Activated CD8-positive, alpha-beta memory T cell treated with anti-CD3 and anti-CD28 coated beads, Interleukin-2, amount 50 U/mL, for 4 hours (primary cell): ENCODE results near the gene GMPS.
"Not testable (repeated sequence)": the region's sequence is repeated elsewhere in the genome, so short reads cannot be mapped to it uniquely, and the experiment has no call there.

Experiments used
- DNase-seq: peaks from one replicate; pipeline ENCODE4 v3.0.0-alpha.2; 2020

Gene GMPS

GRCh38 chr3:155870133-155870944 is at the start of gene GMPS:
TSS of gene GMPS (plus strand) at chr3:155870650. CDS start at chr3:155870871, 221 bp downstream.
- DNase-seq = peak; percentile 96

- not testable (repeated sequence) for DNase-seq
Observed at GRCh38 chr3:155828490-155829098, 41.9 kb upstream of the GMPS start.

- no peak for DNase-seq
Observed at GRCh38 chr3:155835341-155836071, 34.9 kb upstream of the GMPS start.

- no peak for DNase-seq
Observed at GRCh38 chr3:155843569-155843968, 26.9 kb upstream of the GMPS start.

GRCh38 chr3:155846119-155846518 is 24.3 kb upstream of the GMPS start:
- no peak for DNase-seq

- DNase-seq = no peak
Observed at GRCh38 chr3:155847993-155848392, 22.5 kb upstream of the GMPS start.

GRCh38 chr3:155849404-155849803 is 21.0 kb upstream of the GMPS start:
- not testable (repeated sequence) for DNase-seq

- DNase-seq = no peak
Observed at GRCh38 chr3:155852341-155852740, 18.1 kb upstream of the GMPS start.

GRCh38 chr3:155853214-155854140 is 17.0 kb upstream of the GMPS start:
- no peak for DNase-seq

GRCh38 chr3:155854141-155854940 is 16.1 kb upstream of the GMPS start, which contains the start of gene SLC33A1:
TSS of gene SLC33A1 (minus strand) at chr3:155854427. CDS start at chr3:155853997, 430 bp downstream.
- DNase-seq = peak; percentile 98

- DNase-seq = no peak
Observed at GRCh38 chr3:155859859-155860258, 10.6 kb upstream of the GMPS start.

- DNase-seq = not testable (repeated sequence)
Observed at GRCh38 chr3:155860424-155860823, 10.0 kb upstream of the GMPS start.

- DNase-seq = no peak
Observed at GRCh38 chr3:155861476-155862183, 8.8 kb upstream of the GMPS start.

- DNase-seq = peak; percentile 56
Observed at GRCh38 chr3:155862290-155862982, 8.0 kb upstream of the GMPS start.

GRCh38 chr3:155863072-155863784 is 7.2 kb upstream of the GMPS start:
- DNase-seq = no peak

GRCh38 chr3:155869691-155870090 is 759 bp upstream of the GMPS start:
- DNase-seq = no peak

- DNase-seq = peak; percentile 53
Observed at GRCh38 chr3:155870945-155871745, 695 bp downstream of the GMPS start.

- no peak for DNase-seq
Observed at GRCh38 chr3:155871746-155872158, 1.3 kb downstream of the GMPS start.
